Gastroesophageal sphincter (tissue), 4 donors: ENCODE data around the gene DNAAF5. TPM values are rescaled to one million over a fixed set of nuclear protein-coding genes. Genes with fewer than 3 reads are reported as not detected.

ENCODE experiments used
- ATAC-seq: fragments of 150-250 bp; one replicate; pipeline ENCODE4 v1.9.1; 2016; ENCODE audit warnings: mild to moderate bottlenecking, moderate library complexity
- H3K27ac ChIP-seq, 4 donors: fragments of 200-600 bp; sonication (generic) in 3 of 4; 1 replicate in 3 of 4; 2 replicates in 1 of 4; pipeline ENCODE4 v1.5.1; 2016 to 2019
- H3K27me3 ChIP-seq: fragments of 200-600 bp; sonication (generic); one replicate; pipeline ENCODE4 v1.5.1; 2019
- H3K36me3 ChIP-seq, 2 donors: fragments of 200-600 bp; sonication (generic); one replicate each; pipeline ENCODE4 v1.5.1; 2019; ENCODE audit warnings: control low read depth in 1 of 2
- H3K4me1 ChIP-seq, 3 donors: fragments of 200-600 bp; sonication (generic); 1 replicate in 2 of 3; 2 replicates in 1 of 3; pipeline ENCODE4 v1.5.1; 2016 to 2019; ENCODE audit warnings: control low read depth in 2 of 3
- H3K4me3 ChIP-seq, 2 donors: fragments of 200-600 bp; sonication (generic); one replicate each; pipeline ENCODE4 v1.5.1; 2019; ENCODE audit warnings: mild to moderate bottlenecking in 1 of 2, moderate library complexity in 1 of 2
- H3K9me3 ChIP-seq, 3 donors: fragments of 200-600 bp; sonication (generic); one replicate each; pipeline ENCODE4 v1.5.1; 2017 to 2019; ENCODE audit warnings: control low read depth in 2 of 3
- CTCF ChIP-seq, 4 experiments: fragments of 200-600 bp in 2 of 4; fragments of 450-650 bp in 2 of 4; sonication (generic) in 1 of 4; IDR thresholded peaks; one replicate each; pipeline ENCODE4 v1.5.1; 2017 to 2019; ENCODE audit warnings: antibody characterized with exemption in 4 of 4, mild to moderate bottlenecking in 2 of 4, moderate library complexity in 2 of 4
- EP300 ChIP-seq: sonication (generic); formaldehyde crosslinking; IDR thresholded peaks from one replicate; pipeline ENCODE4 v1.6.1; 2017; ENCODE audit warnings: antibody characterized with exemption, mild to moderate bottlenecking
- POLR2A ChIP-seq, 2 donors: fragments of 450-650 bp; IDR thresholded peaks; one replicate each; pipeline ENCODE4 v1.6.1; 2017; ENCODE audit warnings: antibody characterized with exemption in 2 of 2, mild to moderate bottlenecking in 2 of 2, moderate library complexity in 1 of 2
- POLR2AphosphoS5 ChIP-seq: sonication (generic); formaldehyde crosslinking; IDR thresholded peaks from one replicate; pipeline ENCODE4 v1.6.1; 2017; ENCODE audit warnings: antibody characterized with exemption
- WGBS, 2 donors: methylation state at CpG; one replicate each; pipeline ENCODE4 v1.1.5; 2018; ENCODE audit warnings: low coverage in 1 of 2; 5-methylcytosine and 5-hydroxymethylcytosine counted together
- total RNA-seq, 4 donors: library from RNA; depleted of rRNA; stranded (reverse); fragments of >200 nt; gene quantifications; one replicate each; pipeline ENCODE4 v1.1.0, GENCODE V29; 2016

DNAAF5 gene
- total RNA-seq, 4 donors from 2014 or later = 17.4 to 36.4 (median 21.7) TPM

GRCh38 chr7:824664-825063, 98.2 kb downstream of the DNAAF5 start:
- peak; percentile 7 for ATAC-seq
- H3K27me3 ChIP-seq = no peaks in the 10 kb centered on the region
- H3K9me3 ChIP-seq = no peaks in the 10 kb centered on the region
- 22 to 31% methylated on average over 6 to 7 of the region's 11 CpGs for WGBS, 2 donors
- H3K36me3 ChIP-seq = no peaks in the 10 kb centered on the region
- H3K4me3 ChIP-seq = no peak overlapping the region
- peaks cover 0 to 100% (median 55%) of the 10 kb centered on the region in 3 donors for H3K4me1 ChIP-seq
- TF ChIP-seq POLR2A (IDR thresholded peaks at IDR 0.05) (no peak), POLR2AphosphoS5 (no peak), EP300 (no peak), CTCF (IDR thresholded peaks at IDR 0.05) (no peak)
- H3K27ac ChIP-seq = peak overlapping the region in 3 of 4 donors; percentile 81 to 92 (median 90)

- no peak for ATAC-seq
- H3K4me1 ChIP-seq = peaks cover 4 to 100% (median 60%) of the 10 kb centered on the region in 3 donors
- TF ChIP-seq POLR2A (IDR thresholded peaks at IDR 0.05) (no peak), CTCF (IDR thresholded peaks at IDR 0.05) (no peak), POLR2AphosphoS5 (peak; percentile 16), EP300 (no peak)
- H3K9me3 ChIP-seq = no peaks in the 10 kb centered on the region
- no peaks in the 10 kb centered on the region for H3K27me3 ChIP-seq
- no peaks in the 10 kb centered on the region for H3K36me3 ChIP-seq
- H3K27ac ChIP-seq = peak overlapping the region in 3 of 4 donors; percentile 81 to 92 (median 90)
- H3K4me3 ChIP-seq = no peak overlapping the region
- 37 to 49% methylated on average over 6 of the region's 6 CpGs for WGBS, 2 donors
These were observed 98.9 kb downstream of the DNAAF5 start for GRCh38 chr7:825386-825785.

- no peak for TF ChIP-seq POLR2A (IDR thresholded peaks at IDR 0.05)
- no peak for TF ChIP-seq EP300
- TF ChIP-seq POLR2AphosphoS5 = no peak
- no peak for TF ChIP-seq CTCF (IDR thresholded peaks at IDR 0.05)
- 45 to 76% methylated on average over 10 to 13 of the region's 29 CpGs for WGBS, 2 donors
- ATAC-seq = no peak
- H3K4me1 ChIP-seq = peaks cover 8 to 100% (median 66%) of the 10 kb centered on the region in 3 donors
- H3K9me3 ChIP-seq = no peaks in the 10 kb centered on the region
- no peaks in the 10 kb centered on the region for H3K27me3 ChIP-seq
- peak overlapping the region in 1 of 2 donors; percentile 12 for H3K4me3 ChIP-seq
- no peaks in the 10 kb centered on the region for H3K36me3 ChIP-seq
- H3K27ac ChIP-seq = peak overlapping the region; percentile 18 to 92 (median 86)
These were observed 99.9 kb downstream of the DNAAF5 start for GRCh38 chr7:826230-826917.

- no peaks in the 10 kb centered on the region for H3K9me3 ChIP-seq
- no peak overlapping the region for H3K4me3 ChIP-seq
- ATAC-seq = no peak
- H3K27me3 ChIP-seq = no peaks in the 10 kb centered on the region
- H3K36me3 ChIP-seq = no peaks in the 10 kb centered on the region
- TF ChIP-seq POLR2A (IDR thresholded peaks at IDR 0.05) (no peak), EP300 (no peak), POLR2AphosphoS5 (no peak), CTCF (IDR thresholded peaks at IDR 0.05) (no peak)
- H3K27ac ChIP-seq = peak overlapping the region in 3 of 4 donors; percentile 33 to 92 (median 90)
- peaks cover 11 to 100% (median 57%) of the 10 kb centered on the region in 3 donors for H3K4me1 ChIP-seq
- 65 to 77% methylated on average over 4 to 10 of the region's 14 CpGs for WGBS, 2 donors
These were observed 102.5 kb downstream of the DNAAF5 start for GRCh38 chr7:828793-829561.
